OCI-LY1 (cell line): ENCODE results near the gene MYH13.

Experiments
- CTCF ChIP-seq: fragments of 200-600 bp; sonication (generic), shearing (Covaris generic); IDR thresholded peaks from 2 replicates; pipeline ENCODE4 v1.5.1; 2017; ENCODE audit warnings: mild to moderate bottlenecking, antibody characterized with exemption, low read length, moderate library complexity, mixed read lengths
- EZH2 ChIP-seq: fragments of 200-600 bp; sonication (generic), shearing (Covaris generic); IDR thresholded peaks from 2 replicates; pipeline ENCODE4 v1.8.0; 2017; ENCODE audit warnings: borderline replicate concordance, mixed run types, mild to moderate bottlenecking, antibody characterized with exemption, low read length, moderate library complexity, mixed read lengths

GRCh38 chr17:10318535-10318934 lies 54.3 kb downstream of the MYH13 start:
- TF ChIP-seq CTCF: no peak
- no peak for TF ChIP-seq EZH2
